K562 (cell line): ENCODE results near the gene ZBED4. TPM values are rescaled to one million over a fixed set of nuclear protein-coding genes. Genes with fewer than 3 reads are reported as not detected.
A peak's percentile ranks its signal among the peaks of the same experiment; 100 is the strongest.

ENCODE experiments used
- ARID1B ChIP-seq: fragments of 450-650 bp; IDR thresholded peaks from 2 replicates; pipeline ENCODE4 v1.6.1; 2016; ENCODE audit warnings: antibody characterized with exemption, mild to moderate bottlenecking, inconsistent platforms
- CREBBP ChIP-seq: IDR thresholded peaks from one replicate; pipeline ENCODE4 v1.6.1; 2012; ENCODE audit warnings: low read depth, mild to moderate bottlenecking, control low read depth, inconsistent platforms, low read length
- FOXJ2 ChIP-seq: fragments of 200-800 bp; sonication (Bioruptor generic); IDR thresholded peaks from 2 replicates; pipeline ENCODE4 v1.6.1; 2016; ENCODE audit warnings: missing genetic modification characterization, missing compliant biosample characterization
- FOXK2 ChIP-seq, 2 experiments: fragments of 450-650 bp; IDR thresholded peaks in 1 of 2; conservative IDR thresholded peaks in 1 of 2; 2 replicates each; pipeline ENCODE4 v1.6.1; 2016; ENCODE audit warnings: low read depth in 2 of 2, mild to moderate bottlenecking in 1 of 2
- HDAC1 ChIP-seq, 2 experiments: fragments of 450-650 bp; IDR thresholded peaks; 2 replicates each; pipeline ENCODE4 v1.6.1; 2016 to 2017; ENCODE audit warnings: inconsistent platforms in 1 of 2, mild to moderate bottlenecking in 1 of 2, moderate library complexity in 1 of 2
- MAFG ChIP-seq: fragments of 450-650 bp; conservative IDR thresholded peaks from 2 replicates; pipeline ENCODE4 v1.6.1; 2016; ENCODE audit warnings: missing genetic modification characterization, missing compliant biosample characterization
- MEIS2 ChIP-seq: fragments of 450-650 bp; IDR thresholded peaks from 2 replicates; pipeline ENCODE4 v1.6.1; 2014; ENCODE audit warnings: mild to moderate bottlenecking; ENCODE audit not compliant: partially characterized antibody
- MNT ChIP-seq, 2 experiments: fragments of 450-650 bp; conservative IDR thresholded peaks; 2 replicates each; pipeline ENCODE4 v1.6.1; 2017; ENCODE audit warnings: mild to moderate bottlenecking in 2 of 2, moderate library complexity in 2 of 2
- MYC ChIP-seq, 2 experiments: fragments of 250-450 bp in 1 of 2; sonication (Bioruptor Pico) in 1 of 2; IDR thresholded peaks; 2 replicates each; pipeline versions ENCODE4 v1.5.1 to v1.6.1; 2012 to 2021; ENCODE audit warnings: low read depth in 2 of 2, borderline replicate concordance in 1 of 2, improper control_type of control experiment in 1 of 2, low read length in 1 of 2, mild to moderate bottlenecking in 1 of 2, moderate library complexity in 1 of 2
- NFE2 ChIP-seq: IDR thresholded peaks from 2 replicates; pipeline ENCODE4 v1.6.1; 2014; ENCODE audit warnings: antibody characterized with exemption, low read depth
- NFE2L1 ChIP-seq: fragments of 450-650 bp; IDR thresholded peaks from 2 replicates; pipeline ENCODE4 v1.6.1; 2016; ENCODE audit warnings: missing genetic modification characterization, low read depth, mild to moderate bottlenecking, missing compliant biosample characterization, moderate library complexity, borderline replicate concordance
- SETDB1 ChIP-seq: IDR thresholded peaks from one replicate; pipeline ENCODE4 v1.6.1; 2012; ENCODE audit warnings: low read length, control low read depth, inconsistent platforms
- SMARCA4 ChIP-seq: fragments of 450-650 bp; IDR thresholded peaks from 2 replicates; pipeline ENCODE4 v1.6.1; 2016
- SMARCE1 ChIP-seq: fragments of 450-650 bp; IDR thresholded peaks from 2 replicates; pipeline ENCODE4 v1.7.1; 2016; ENCODE audit warnings: mild to moderate bottlenecking
- TAF7 ChIP-seq: fragments of 450-650 bp; IDR thresholded peaks from 2 replicates; pipeline ENCODE4 v1.6.1; 2016; ENCODE audit warnings: missing genetic modification characterization, missing compliant biosample characterization
- TSHZ1 ChIP-seq: fragments of 250-450 bp; sonication (Bioruptor Pico); IDR thresholded peaks from 2 replicates; pipeline ENCODE4 v1.4.0; 2020; ENCODE audit warnings: mild to moderate bottlenecking, moderate library complexity
- ZC3H8 ChIP-seq: fragments of 450-650 bp; IDR thresholded peaks from 2 replicates; pipeline ENCODE4 v1.6.1; 2017
- ZNF316 ChIP-seq: fragments of 450-650 bp; IDR thresholded peaks from 2 replicates; pipeline ENCODE4 v1.6.1; 2016
- ZNF41 ChIP-seq: fragments of 250-450 bp; sonication (Bioruptor Pico); conservative IDR thresholded peaks from 2 replicates; pipeline ENCODE4 v1.4.0; 2020; ENCODE audit warnings: mild to moderate bottlenecking
- ZNF75A ChIP-seq: fragments of 450-650 bp; formaldehyde crosslinking; IDR thresholded peaks from 2 replicates; pipeline ENCODE4 v1.4.0; 2020; ENCODE audit warnings: mild to moderate bottlenecking
- polyA plus RNA-seq, 8 experiments: library from polyadenylated mRNA; depleted of rRNA in 4 of 8; stranded (reverse) in 5 of 8; unstranded in 3 of 8; fragments of >200 nt; fragmentation: Nextera tagmentation in 2 of 8; fragmentation: Illumina TruSeq in 1 of 8; extraction: Ambion mirVana in 2 of 8; extraction: Trizol in 1 of 8; gene quantifications; 2 replicates each; pipeline versions ENCODE4 v1.2.1 to v1.2.3, GENCODE V29; 2011 to 2014; ENCODE audit warnings: inconsistent platforms in 1 of 8, missing spikeins in 1 of 8
- total RNA-seq, 7 experiments: library from RNA; depleted of rRNA in 6 of 7; stranded (reverse); fragments of >200 nt in 6 of 7; fragmentation: Illumina TruSeq in 2 of 7; extraction: Trizol in 2 of 7; gene quantifications; 2 replicates each; pipeline versions ENCODE4 v1.2.1 to v1.2.3, GENCODE V29; 2011 to 2021; ENCODE audit warnings: low replicate concordance in 1 of 7

ZBED4 gene
- total and polyA plus RNA-seq, 9 of the 15 experiments (the other 6 are each of a cell fraction or from before 2014, with no cell fraction given) = 1.5 to 16.8 (median 7.4) TPM

- TF ChIP-seq MYC (IDR thresholded peaks at IDR 0.05; ENCODE audit: low read depth, low read length) (0 out of 2 replicates have a peak, but pooled peaks have one; percentile 23), MYC (CRISPR knock-in tag; IDR thresholded peaks at IDR 0.05; ENCODE audit: borderline replicate concordance, low read depth) (no peak), TAF7 (tag) (no peak), MEIS2 (peak; percentile 45), MAFG (tag) (peak; percentile 90), CREBBP (no peak), ZNF75A (no peak), MNT (conservative IDR thresholded peaks at IDR 0.05) (peak; percentile 75 to 88), FOXJ2 (tag) (0 out of 2 replicates have a peak, but pooled peaks have one; percentile 24), SMARCA4 (peak; percentile 52; the same call in 1 of the 2 replicates), TSHZ1 (CRISPR knock-in tag) (no peak), ARID1B (peak; percentile 33; the same call in 1 of the 2 replicates), ZC3H8 (no peak), SETDB1 (no peak), HDAC1 (IDR thresholded peaks at IDR 0.05) (0 out of 4 replicates have a peak, but pooled peaks of 1 of the 2 experiments have one; percentile 24), ZNF41 (CRISPR knock-in tag) (no peak), SMARCE1 (peak; percentile 36; the same call in 1 of the 2 replicates), NFE2 (peak; percentile 87), FOXK2 (conservative IDR thresholded peaks at IDR 0.05 in 1 of 2, IDR thresholded peaks at IDR 0.05 in 1 of 2; ENCODE audit: low read depth in 2 of 2) (0 out of 4 replicates have a peak, but pooled peaks have one; percentile 47 to 66), ZNF316 (peak; percentile 92), NFE2L1 (tag) (0 out of 2 replicates have a peak, but pooled peaks have one; percentile 41)
Observed at GRCh38 chr22:49872347-49872746, 18.7 kb downstream of the ZBED4 start (continued).
